HG02798 (cell line): ENCODE results near the gene SPHK1.

Experiments
- ATAC-seq: cut with Tn5 transposase; IDR thresholded peaks from one replicate; pipeline ENCODE4 v1.9.1; 2021; ENCODE audit warnings: mild to moderate bottlenecking; ENCODE audit not compliant: unreplicated experiment, poor library complexity

SPHK1 gene

GRCh38 chr17:76428511-76428910 is 44.1 kb downstream of the SPHK1 start:
- ATAC-seq = no peak

DNA sequence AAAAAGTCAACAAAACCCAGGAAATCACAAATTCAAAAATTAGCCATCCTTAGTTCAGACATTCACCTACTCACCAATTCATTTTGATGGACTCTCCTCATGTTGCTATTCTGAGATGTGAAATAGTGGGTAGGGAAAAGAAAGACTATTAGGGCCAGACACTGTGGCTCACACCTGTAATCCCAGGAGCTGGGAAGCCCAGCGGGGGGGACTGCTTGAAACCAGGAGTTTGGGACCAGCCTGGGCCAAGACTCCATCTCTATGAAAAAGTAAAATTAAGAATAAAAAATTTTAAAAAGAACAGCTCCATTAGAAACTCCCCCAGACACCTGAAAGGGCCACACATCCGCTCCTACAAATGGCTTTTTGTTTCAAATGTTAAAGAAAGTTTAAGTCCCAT is 47.1 kb downstream of the SPHK1 start:
- no peak for ATAC-seq

- ATAC-seq = no peak
Observed at GRCh38 chr17:76432004-76432403, 47.6 kb downstream of the SPHK1 start.

GRCh38 chr17:76432712-76433336 is 48.4 kb downstream of the SPHK1 start:
- no peak for ATAC-seq

- no peak for ATAC-seq
Observed at GRCh38 chr17:76433693-76434092, 49.3 kb downstream of the SPHK1 start.

- ATAC-seq = no peak
Observed at GRCh38 chr17:76434870-76435269, 50.5 kb downstream of the SPHK1 start.

DNA sequence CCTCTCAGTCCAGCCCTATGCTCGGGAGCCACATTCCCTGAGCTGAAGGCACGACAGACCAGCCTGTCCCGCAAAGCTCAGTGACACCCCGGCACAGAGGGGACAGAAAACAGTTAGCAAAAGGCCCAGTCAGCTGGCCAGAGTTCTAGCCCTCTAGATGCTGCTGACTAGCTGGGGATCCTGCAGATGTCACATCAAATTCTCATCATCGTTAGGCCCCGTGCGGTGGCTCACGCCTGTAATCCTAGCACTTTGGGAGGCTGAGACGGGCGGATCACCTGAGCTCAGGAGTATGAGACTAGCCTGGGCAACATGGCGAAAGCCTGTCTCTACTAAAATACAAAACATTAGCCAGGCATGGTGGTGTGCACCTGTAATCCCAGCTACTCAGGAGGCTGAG is 51.3 kb downstream of the SPHK1 start:
- no peak for ATAC-seq
